ENCODE measurements around the gene EPG5. TPM values are rescaled to one million over a fixed set of nuclear protein-coding genes. Genes with fewer than 3 reads are reported as not detected.

The EPG5 gene
- polyA plus RNA-seq, 2 of the 4 experiments (the other 2 are of a cell fraction): 3.8 to 10.7 TPM

GRCh38 chr18:45887585-45887984, 79.5 kb downstream of the EPG5 start:
- FAIRE-seq (no peak), DNase-seq (ENCODE audit: low read depth in 1 of 2, low spot score in 1 of 2) (no peak), ATAC-seq (no peak)
- TF ChIP-seq NR3C1 (IDR thresholded peaks at IDR 0.05): no peak
- no peak for TF ChIP-seq ATOH8 (CRISPR knock-in tag; IDR thresholded peaks at IDR 0.05; ENCODE audit: low read depth)
- no peak for TF ChIP-seq CHD2 (IDR thresholded peaks at IDR 0.05; ENCODE audit: low read length, partially characterized antibody)
- TF ChIP-seq CEBPB (IDR thresholded peaks at IDR 0.05): no peak
- no peak for TF ChIP-seq RCOR1 (IDR thresholded peaks at IDR 0.05; ENCODE audit: low read depth, low read length)
- TF ChIP-seq CBX8 (IDR thresholded peaks at IDR 0.05): no peak
- TF ChIP-seq E2F6 (IDR thresholded peaks at IDR 0.05; ENCODE audit: borderline replicate concordance, low read depth): no peak
- TF ChIP-seq FOSL2 (IDR thresholded peaks at IDR 0.05): no peak
- TF ChIP-seq FOSL2 (CRISPR knock-in tag; IDR thresholded peaks at IDR 0.05): no peak
- H3K4me3 ChIP-seq: no peak overlapping the region
- no peaks in the 10 kb centered on the region for H3K9me3 ChIP-seq
- CTCF ChIA-PET: no interaction called here
- 93% methylated on average over 5 of the region's 5 CpGs for WGBS (ENCODE audit: missing lambda C conversion rate)
- POLR2A ChIA-PET: no interaction called here
- H3K4me2 ChIP-seq: no peak overlapping the region
- H3K4me1 ChIP-seq: no peaks in the 10 kb centered on the region
- H3K27ac ChIP-seq: no peak overlapping the region

DNA sequence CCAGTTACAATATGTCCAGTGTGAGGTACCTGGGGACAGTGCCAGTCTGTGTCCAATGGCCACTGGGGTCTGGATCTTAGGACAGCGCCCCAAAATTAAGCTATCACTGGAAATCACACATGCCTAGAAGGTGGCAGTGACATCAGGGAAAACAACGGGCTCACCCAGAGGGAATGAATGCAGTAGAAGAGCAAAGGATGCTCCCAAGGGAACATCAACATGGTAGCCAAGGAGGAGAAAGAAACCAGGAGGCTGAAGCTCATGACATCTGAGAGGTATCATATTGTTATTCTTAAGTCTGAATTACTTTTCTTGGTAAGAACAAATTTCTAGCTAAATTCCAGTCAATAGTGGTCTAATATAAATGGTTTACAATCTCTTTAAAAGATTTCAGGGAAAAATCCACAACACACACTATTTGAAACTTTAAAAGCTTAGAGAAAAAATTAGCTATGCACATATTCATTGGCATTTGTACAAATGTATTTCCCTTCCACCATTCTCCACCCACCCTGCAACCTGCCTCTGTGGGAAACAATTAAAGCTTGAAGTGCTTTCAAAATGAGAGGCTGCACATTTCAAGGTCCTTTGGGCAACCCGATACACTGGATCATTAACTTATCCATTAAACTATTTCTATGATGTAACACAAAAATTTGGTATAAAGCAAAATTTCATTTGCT, 86.1 kb downstream of the EPG5 start:
- no peak for TF ChIP-seq E2F6 (IDR thresholded peaks at IDR 0.05; ENCODE audit: borderline replicate concordance, low read depth)
- TF ChIP-seq FOXS1 (CRISPR knock-in tag; IDR thresholded peaks at IDR 0.05): no peak
- TF ChIP-seq, protein P1, sequence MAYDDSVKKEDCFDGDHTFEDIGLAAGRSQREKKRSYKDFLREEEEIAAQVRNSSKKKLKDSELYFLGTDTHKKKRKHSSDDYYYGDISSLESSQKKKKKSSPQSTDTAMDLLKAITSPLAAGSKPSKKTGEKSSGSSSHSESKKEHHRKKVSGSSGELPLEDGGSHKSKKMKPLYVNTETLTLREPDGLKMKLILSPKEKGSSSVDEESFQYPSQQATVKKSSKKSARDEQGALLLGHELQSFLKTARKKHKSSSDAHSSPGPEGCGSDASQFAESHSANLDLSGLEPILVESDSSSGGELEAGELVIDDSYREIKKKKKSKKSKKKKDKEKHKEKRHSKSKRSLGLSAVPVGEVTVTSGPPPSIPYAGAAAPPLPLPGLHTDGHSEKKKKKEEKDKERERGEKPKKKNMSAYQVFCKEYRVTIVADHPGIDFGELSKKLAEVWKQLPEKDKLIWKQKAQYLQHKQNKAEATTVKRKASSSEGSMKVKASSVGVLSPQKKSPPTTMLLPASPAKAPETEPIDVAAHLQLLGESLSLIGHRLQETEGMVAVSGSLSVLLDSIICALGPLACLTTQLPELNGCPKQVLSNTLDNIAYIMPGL (CRISPR knock-in tag; IDR thresholded peaks at IDR 0.05; ENCODE audit: borderline replicate concordance): no peak
- TF ChIP-seq RARB (CRISPR knock-in tag; IDR thresholded peaks at IDR 0.05): no peak
- TF ChIP-seq GATA3 (IDR thresholded peaks at IDR 0.05; ENCODE audit: borderline replicate concordance): no peak
- TF ChIP-seq SREBF2 (IDR thresholded peaks at IDR 0.05): no peak
- no peak for TF ChIP-seq HOXB5 (CRISPR knock-in tag; IDR thresholded peaks at IDR 0.05)
- TF ChIP-seq EP300 (IDR thresholded peaks at IDR 0.05): no peak
- TF ChIP-seq, protein P2, sequence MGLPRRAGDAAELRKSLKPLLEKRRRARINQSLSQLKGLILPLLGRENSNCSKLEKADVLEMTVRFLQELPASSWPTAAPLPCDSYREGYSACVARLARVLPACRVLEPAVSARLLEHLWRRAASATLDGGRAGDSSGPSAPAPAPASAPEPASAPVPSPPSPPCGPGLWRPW (IDR thresholded peaks at IDR 0.05): no peak
- TF ChIP-seq HEYL (CRISPR knock-in tag; IDR thresholded peaks at IDR 0.05): no peak
- TF ChIP-seq KDM1A (IDR thresholded peaks at IDR 0.05; ENCODE audit: low read depth): no peak
- no peaks in the 10 kb centered on the region for H3K9me3 ChIP-seq
- ChIA-PET POLR2A (no interaction called here), CTCF (interaction anchor here (0.9 to 5.7 kb wide), 15 partner anchors 10 to 216 kb away, joined by 3 to 62 read pairs (median 10); no protein-coding TSS in a partner anchor)
- FAIRE-seq (no peak), DNase-seq (ENCODE audit: low read depth in 1 of 2, low spot score in 1 of 2) (no peak), ATAC-seq (no peak)
- H3K4me2 ChIP-seq: no peak overlapping the region
- H3K4me3 ChIP-seq: no peak overlapping the region
- no peak overlapping the region for H3K27ac ChIP-seq
- no peaks in the 10 kb centered on the region for H3K4me1 ChIP-seq
- WGBS (ENCODE audit: missing lambda C conversion rate): 86% methylated on average over 3 of the region's 3 CpGs

All from A549 (cell line).